Stimulated activated CD4-positive, alpha-beta T cell treated with anti-CD3 and anti-CD28 coated beads, TNF-alpha, amount 100 ng/mL, for 4 hours (primary cell): ENCODE measurements around the gene DTNB.
A peak's percentile ranks its signal among the peaks of the same experiment; 100 is the strongest.

Source experiments
- DNase-seq, 3 experiments: peaks; one replicate each; pipeline ENCODE4 v3.0.0-alpha.2; 2020; ENCODE audit warnings: low read depth in 3 of 3

The DTNB gene

DNA sequence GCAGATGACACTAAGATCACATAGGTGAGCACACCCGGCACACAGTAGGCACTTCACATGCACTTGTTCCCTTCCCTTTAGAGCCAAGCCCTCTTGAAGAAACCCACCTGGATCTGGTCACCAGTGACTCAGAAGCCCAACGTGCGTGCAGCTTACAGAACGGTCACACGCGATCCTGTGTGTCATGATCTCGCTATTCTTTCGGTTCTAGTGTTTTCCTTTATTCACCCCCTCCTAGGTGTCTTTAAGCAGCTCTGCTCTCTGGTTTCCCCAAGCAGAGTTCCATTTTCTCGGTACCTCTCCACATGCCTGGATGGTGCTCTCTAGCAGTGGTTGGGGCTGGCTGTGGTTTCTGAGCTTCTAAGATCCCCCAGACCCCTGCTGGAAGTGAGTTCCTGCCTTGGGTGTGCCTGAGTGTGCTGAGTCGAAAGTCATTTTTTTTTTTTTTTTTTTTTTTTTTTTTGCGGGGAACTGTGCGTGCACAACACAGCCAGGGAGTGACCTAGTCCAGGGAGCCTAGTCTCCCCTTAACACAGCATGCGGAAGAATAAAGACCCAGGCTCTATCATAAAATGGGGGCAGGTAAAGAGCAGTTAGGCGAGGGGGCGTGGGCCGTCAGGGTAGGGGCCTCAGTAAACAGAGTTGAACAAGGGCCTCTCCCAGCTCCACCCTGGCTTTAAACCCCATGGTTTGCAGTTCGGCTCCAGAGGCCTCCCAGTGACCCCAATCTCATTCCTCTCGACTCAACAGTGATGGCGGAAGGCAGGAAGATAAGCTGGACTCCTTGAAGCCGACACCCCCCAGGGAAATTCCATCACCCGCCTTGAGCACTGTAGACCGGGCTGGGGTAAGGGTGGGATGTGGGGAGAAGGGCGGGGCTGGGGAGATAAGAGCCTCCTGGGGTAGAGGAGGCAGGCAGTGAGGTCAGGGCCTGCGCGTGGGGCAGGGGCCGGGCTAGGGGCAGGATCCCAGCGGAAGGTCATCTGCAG lies 301.8 kb downstream of the DTNB start:
- no peak for DNase-seq

DNA sequence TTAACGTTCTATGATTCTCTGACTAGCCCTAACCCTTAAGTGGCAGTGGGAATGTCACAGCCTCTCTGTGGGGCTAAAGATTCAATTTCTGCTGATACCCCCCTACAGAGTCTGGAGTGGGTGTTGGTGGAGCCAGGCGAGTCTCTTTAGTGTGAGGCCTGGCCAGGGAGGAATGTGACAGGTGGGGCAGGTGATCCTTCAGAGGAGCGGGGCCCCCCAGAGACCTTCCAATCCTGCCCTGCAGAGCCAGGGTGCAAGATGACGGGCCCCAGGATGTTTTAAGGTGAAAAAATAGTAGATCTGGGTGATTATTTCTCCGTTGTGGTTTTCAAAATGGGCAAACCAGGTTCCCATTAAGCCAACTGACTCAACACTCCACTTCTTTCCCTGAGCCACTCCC lies 303.5 kb downstream of the DTNB start:
- no peak for DNase-seq

DNA sequence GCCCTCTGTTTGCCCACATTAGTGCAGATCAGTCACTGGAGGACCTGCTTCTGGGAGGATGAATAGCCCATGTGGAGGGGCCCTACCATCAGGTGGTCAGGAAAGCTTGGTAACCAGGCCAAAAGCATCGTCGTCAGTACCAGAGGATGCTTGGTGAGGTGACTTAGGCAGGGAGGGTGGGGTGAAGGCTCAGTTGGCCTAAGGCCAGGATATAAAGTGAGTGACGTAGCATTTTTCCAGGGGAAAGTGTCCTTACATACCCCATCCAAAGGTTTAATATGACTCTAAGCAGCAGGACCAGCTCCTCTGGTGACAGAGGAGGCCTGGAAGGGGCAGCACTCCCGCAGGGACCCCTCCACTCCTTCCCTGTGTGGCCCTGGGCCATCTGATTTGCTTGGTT lies 303.9 kb downstream of the DTNB start:
- no peak for DNase-seq

DNA sequence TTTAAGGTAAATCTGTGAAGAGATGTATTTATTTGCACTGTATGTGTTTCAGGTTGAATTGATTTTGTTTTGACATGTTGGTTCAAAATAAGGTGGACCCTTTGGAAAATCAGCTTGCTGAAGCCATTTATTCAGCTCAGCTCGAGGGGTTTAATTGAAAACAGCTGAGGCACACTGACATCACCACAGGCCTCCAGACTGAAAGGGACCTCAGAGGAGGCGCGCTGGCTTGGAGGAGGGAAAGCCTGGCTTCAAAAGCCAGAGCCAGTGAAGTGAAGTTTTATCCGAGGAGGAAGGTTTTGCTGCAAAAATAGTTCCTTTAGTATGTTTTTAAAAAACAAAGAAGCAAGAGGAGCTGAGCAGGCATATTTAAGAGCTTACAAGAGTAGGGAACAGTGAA lies 304.7 kb downstream of the DTNB start:
- DNase-seq: no peak

DNA sequence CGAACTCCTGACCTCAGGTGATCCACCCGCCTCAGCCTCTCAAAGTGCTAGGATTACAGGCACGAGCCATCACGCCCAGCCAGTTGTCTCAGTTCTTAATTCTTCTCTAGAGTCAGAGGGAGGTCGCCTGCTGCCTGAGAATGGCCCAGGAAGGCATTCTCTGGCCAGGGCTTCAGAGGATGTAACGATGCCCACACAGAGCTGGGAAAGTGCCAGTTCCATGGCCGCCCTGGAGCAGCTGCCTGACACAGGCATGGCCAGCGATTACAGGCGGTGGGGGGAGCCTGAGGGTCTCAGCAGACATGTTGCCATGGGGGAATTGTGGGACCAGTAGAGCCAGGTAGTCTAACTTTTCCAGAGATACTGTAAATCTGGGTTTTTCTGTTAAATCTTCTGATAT lies 306.1 kb downstream of the DTNB start:
- DNase-seq: no peak

DNA sequence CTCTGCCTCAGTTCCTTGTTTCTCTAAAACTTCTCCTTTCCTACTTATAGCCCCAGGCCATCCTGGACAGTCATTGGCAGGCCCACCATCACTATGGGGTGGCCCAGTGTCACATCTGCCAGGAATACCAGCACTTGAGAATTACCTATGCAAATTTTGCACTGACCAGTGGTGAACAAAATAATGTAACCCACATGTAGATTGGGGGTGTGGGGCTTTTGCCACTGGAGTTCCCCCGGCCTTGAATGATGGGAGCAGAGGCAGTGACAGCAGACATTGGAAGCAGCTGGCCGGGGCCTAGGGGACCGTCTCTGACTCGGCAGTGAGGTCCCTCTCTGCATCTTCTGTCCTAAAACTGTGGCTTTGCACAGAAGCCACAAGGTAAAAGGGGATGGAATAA lies 306.7 kb downstream of the DTNB start:
- no peak for DNase-seq

DNA sequence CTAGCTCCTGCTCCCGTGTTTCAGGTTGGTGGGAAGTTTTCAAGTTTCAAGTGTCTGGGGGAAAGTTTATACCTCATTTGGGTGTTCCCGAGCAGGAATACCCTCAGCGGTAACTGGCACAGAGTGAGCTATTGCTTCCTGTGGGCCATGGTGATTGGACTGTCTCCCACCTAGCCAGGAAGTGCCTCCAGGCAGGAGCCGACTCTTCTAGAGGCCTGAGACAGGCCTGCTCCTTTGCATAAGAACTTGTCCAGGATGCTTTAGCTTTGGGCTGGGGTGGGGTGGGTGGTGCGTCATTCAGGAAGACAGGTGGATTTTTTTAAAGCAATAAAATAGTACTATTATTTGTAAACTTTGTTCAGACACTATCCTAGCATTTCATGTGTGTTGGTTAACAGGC lies 308.1 kb downstream of the DTNB start:
- no peak for DNase-seq

DNA sequence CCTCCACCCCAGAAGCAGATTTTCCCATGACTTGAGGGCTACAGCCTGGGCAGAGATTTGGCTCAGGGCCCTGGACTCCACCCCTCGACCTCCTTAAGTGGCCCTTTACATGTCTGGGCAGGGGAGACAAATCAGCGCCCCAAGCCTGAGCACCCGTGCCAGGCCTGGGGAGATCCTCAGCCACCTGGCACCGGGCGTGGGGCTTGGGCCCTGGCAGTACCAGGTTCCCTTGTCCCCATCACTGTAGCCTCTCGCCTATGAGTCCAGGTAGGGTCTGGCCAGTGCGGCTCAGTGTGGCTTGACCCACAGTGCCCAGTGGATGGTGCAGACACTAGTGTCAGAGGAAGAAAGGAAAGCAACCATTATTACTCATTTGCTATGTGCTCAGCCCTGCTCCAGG lies 309.6 kb downstream of the DTNB start:
- no peak for DNase-seq

DNA sequence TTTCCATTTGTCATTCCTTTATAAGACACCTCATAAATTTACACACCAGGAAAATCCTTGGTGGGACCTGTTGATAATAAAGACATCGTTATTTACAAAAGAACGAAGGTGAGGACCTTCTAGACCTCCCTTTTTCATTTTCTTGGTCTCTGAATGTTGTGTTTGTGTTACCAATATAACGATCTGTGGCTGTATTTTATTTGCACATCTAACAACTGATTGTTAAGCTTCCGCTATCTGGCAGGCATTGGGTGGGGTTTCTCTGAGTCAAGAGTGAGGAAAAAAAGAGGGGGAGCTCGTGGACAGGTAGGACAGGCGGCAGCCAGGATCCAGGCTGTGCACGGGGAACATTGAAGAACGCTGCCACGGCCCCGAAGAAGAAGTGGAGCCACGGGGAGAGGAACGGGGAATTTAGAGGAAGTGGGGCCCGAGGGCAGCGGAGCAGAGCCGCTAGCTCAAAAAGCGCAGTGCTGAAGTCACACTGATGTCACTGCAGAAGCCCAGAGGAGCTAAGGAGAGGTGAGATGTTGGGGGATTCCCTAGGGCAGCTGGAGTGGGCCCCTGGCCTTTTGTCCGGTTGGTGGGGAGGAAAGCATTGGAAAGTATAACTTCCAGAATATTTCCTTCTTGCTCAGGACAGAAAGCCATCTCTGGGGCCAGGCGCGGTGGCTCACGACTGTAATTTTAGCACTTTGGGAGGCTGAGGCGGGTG lies 310.8 kb downstream of the DTNB start:
- peak in 2 of 3 experiments; percentile 26 to 43 for DNase-seq

DNA sequence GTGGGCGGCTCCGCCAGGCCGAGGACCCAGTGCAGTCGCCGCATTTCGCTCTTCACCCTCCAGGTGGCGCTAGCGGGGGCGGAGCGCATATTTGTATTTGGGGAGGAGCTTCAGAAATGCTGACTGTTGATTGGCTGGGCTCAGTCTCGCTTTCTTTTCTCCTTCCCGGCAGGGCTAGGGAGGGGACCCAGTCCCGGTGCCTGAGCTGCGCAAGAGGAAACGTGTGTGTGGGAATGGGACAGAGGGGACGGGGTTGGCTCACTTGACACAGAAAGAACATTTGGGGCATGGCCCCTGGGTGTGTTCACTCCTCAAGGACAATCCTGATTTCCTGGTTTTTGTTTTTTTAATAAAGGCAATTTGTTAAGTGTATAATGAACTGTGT lies 311.3 kb downstream of the DTNB start:
- peak; percentile 87 to 93 (median 92) for DNase-seq

DNA sequence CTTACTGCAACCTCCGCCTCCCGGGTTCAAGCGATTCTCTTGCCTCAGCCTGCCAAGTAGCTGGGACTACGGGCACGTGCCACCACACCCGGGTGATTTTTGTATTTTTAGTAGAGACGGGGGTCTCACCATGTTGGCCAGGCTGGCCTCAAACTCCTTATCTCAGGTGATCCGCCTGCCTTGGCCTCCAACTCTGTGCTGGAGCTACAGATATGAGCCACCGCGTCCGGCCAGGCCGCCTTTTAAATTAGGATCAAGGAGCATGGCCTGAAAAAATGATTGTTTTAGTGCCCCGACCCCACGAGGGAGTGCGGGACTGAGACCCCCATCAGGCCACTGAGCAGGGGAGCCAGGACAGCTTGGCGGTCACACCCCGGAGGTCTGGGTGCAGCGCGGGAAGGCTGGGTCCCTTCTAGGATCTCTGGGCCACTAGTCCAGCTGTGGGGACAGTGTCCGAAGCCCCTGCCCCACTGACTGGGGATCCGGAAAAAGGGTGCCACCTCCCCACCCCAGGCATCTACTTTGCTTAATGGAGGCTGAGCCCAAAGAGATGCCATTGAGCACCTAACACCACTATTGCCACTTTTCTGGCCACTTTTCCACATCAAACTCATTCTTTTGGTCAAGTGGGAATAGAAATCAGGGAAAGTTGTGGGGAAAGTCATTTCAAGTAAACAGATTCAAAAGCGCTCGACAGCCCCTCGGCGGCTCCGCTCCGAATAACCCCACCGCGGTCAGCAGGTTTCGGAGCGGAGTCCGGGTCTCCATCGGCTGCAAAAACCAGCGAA lies 311.9 kb downstream of the DTNB start:
- DNase-seq: no peak

DNA sequence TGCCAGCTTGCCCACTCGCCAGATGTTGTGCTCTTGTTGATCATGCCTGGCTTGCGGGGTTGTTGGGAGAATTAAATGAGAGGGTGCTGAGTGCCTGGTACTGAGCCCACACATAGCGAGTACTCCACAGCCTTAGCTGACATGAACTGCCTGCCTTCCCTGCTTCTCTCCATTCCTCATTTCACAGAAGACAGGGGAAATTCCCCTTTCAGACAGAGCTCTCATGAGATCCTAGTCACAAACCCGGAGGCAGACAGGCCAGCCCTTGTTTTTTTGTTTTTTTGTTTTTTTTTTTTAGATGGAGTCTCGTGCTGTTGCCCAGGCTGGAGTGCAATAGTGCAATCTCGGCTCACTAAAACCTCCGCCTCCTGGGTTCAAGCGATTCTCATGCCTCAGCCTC lies 314.5 kb downstream of the DTNB start:
- no peak for DNase-seq

DNA sequence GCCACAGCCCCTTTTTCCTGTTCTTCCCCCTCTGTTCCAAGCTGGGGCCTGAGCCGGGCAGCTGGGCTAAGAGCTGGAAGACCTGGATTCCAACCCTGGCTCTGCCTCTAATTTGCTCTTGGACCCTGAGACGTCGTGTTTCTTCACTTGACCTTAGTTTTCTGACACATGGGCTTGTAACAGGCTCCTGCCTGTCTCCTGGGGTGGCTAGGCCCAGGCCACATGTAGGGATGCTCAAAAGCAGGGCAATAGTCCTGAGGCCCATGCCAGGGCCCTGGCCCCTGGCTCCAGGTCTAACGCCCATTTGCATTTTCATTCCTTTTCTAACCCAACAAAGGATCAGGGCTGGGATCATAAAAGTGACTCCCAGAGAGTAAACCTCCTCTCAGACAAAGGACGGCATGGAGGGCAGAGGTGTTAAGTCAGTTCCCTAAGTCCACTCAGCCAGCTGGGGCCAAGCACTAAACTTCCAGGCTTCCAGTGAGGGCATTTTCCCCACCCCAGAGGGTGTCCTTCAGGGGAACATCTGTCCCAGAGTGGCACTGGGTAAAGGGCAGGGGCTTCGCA lies 315.0 kb downstream of the DTNB start:
- DNase-seq: no peak

DNA sequence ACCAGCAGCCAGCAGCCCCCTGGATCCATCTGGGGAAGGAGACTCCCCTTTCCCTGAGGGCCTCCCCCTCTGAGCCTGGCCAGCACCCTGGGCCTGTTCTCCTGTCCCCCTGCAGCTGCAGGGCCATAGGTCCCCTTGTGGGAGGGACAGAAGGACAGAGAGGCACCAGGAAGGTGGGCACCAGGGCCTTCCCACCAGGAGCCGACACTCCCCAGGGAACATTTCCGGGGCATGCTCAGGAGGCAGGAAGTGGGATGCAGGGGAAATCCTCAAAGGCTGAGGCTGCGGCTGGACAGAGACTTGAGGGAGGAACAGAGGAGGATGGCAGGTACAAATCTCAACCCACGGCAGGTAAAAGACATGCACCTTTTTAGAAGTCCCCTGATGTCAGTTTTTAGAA lies 317.3 kb downstream of the DTNB start:
- no peak for DNase-seq

DNA sequence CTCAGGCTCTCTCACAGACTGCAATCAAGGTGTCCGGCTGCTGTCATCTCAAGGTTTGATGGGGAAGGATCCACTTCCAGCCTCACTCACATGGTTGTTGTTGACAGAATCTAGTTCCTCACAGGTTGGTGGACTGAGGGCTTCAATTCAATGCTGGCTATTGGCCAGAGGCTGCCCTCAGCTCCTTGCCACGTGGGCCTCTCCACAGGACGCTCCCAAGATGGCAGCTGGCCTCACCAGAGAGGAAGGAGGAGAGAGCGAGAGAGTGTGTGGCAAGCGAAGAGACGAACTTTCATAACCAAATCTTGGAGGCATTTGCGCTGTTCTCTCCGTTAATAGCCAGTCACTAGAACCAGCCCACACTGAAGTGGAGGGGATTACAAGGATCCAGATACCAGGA lies 318.1 kb downstream of the DTNB start:
- no peak for DNase-seq

DNA sequence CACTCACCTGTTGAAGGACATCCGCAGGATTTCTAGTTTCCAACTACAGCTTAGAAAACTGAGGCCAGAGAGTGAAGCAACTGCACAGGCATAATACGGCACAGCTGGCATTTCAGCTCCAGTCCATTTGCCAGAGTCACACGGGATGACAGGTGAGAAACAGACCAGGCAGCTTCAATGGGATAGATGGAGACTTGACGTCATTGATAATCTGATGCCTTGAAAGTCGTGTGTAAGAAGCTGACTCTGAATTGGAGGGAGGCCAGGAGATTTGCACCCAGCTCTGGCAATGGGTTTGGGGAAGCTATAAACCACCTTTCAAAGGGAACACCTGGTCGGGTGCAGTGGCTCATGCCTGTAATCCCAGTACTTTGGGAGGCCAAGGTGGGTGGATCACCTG lies 319.3 kb downstream of the DTNB start:
- DNase-seq: no peak

DNA sequence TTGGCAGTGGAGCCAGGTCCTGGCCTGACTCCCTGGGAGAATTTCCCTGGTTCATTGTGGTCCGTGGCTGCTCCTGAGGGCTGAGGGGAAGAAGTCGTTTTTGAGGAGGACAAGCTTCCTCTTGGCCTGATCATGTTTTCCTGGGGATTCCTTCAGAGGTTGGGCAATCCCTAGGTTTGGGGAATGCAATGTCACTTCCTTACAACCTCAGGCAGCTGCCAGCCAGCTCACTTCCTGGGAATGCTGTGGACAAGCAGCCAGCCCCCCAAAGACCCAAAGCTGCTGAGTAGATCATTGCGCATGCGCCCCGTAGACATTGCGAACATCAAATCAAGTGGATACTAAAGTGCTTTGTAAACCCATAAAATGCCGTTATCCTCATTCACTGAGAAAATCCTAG lies 324.0 kb downstream of the DTNB start:
- no peak for DNase-seq

DNA sequence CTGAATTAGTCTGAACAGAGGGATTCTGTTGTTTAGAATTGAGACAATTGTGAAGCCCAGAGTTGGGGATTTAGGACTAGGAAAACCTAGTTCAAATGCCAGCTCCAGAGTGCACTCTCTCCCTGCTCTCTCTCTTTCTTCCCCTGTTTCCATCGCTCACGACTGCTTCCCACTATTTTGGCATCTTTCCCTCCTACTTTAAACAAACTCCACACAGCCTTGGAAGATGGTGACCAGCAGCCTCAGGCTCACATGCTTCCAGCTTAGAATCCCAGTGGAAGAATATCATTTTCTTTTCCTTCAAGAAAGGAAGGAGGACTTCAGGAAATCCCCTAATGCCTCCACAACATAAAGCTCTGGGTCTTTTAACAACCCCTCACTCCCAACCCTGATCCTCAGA lies 325.5 kb downstream of the DTNB start:
- no peak for DNase-seq

DNA sequence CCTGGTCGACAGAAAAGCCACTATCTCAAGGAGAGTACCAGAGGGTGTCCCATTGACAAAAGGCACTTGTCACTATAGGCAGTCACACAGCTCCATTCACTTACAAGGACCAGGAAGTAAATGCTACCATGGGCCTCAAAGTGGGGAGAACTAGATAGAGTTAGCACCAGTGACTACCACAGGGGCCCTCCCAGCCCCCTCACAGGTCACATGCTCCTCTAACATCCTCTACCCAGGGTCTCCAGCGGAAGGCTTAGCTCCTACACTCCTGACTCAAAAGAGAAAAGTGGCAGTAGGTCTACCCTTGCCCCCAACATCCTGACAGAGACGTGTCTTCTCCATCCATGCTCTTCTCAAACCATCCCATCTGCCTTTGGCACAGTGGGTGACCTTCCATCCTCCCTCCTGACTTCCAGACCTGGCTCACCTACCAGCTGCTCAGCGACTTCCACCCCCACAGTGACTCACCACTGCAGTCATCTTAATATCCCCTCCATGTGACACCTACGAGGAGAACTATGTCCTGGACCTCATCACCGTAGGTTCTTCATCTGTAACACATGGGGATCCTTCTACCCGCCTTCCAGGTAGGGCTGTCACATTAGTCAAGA lies 326.1 kb downstream of the DTNB start:
- DNase-seq: no peak

DNA sequence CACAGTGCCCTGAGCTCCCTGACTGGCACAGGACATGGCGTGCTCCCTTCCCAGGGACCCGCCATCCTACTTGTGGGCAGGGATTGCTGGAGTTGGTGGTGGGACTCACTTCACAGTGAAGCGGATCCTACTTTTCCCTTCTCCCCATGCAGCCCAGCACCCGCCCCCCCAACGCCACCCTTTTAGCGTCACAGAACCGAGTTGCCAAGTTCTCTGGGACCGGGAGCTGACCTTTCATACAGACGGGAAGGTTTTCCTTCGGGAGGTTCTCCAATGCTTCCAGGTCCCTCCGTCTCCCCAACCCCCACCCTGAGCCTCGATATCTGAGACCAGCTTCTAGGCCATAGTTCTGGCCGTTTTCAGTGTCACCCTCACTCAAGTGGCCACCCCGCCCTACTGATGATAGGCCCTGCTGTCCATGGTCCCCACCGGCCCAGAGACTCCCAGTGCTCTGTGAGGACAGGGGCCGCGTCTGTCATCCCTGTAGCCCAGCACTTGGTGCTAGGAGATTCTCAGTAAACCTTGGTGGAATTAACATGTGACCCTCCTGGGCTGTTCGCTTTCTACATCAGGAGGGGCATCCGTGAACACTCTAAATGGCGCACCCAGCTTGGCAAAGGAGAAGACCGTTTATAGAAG lies 330.1 kb downstream of the DTNB start:
- no peak for DNase-seq
